ENCODE data around the gene SLC37A2. TPM values are rescaled to one million over a fixed set of nuclear protein-coding genes. Genes with fewer than 3 reads are reported as not detected.
"Not testable (repeated sequence)": the region's sequence is repeated elsewhere in the genome, so short reads cannot be mapped to it uniquely, and the experiment has no call there.

Gene SLC37A2
- total RNA-seq, 1 experiment from 2014 or later, result 13.8 TPM

DNA sequence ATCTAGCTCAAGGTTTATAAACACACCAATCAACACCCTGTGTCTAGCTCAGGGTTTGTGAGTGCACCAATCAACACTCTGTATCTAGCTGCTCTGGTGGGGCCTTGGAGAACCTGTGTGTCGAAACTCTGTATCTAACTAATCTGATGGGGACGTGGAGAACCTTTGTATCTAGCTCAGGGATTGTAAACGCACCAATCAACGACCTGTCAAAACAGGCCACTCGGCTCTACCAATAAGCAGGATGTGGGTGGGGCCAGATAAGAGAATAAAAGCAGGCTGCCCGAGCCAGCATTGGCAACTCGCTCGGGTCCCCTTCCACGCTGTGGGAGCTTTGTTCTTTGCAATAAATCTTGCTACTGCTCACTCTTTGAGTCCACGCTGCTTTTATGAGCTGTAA, 27.0 kb downstream of the SLC37A2 start:
- H3K9me3 ChIP-seq; H3K9me3 Mint-ChIP-seq (ENCODE audit: unreplicated experiment); DNase-seq; H3K27me3 Mint-ChIP-seq (ENCODE audit: insufficient read depth, unreplicated experiment); H3K36me3 ChIP-seq (ENCODE audit: control insufficient read depth, insufficient read depth, low read length); H3K27ac Mint-ChIP-seq (ENCODE audit: unreplicated experiment); H3K4me3 Mint-ChIP-seq (ENCODE audit: unreplicated experiment); BruUV-seq (replicated peaks); H3K27me3 ChIP-seq (replicated peaks; ENCODE audit: control insufficient read depth, insufficient read depth, low read length); H3K4me3 ChIP-seq (ENCODE audit: low read depth, low read length); POLR2A ChIA-PET; H3K36me3 Mint-ChIP-seq (ENCODE audit: insufficient read depth, unreplicated experiment): not testable (repeated sequence)
- intact Hi-C loops (cut with micrococcal nuclease; ENCODE audit: unreplicated experiment), result loop anchor here (2.0 kb wide), 1 partner anchor 75 kb away; the partner anchor contains the start of gene PKNOX2
- peaks cover 18% of the 10 kb centered on the region for H3K4me1 Mint-ChIP-seq (ENCODE audit: low read depth, unreplicated experiment)
- H3K4me1 ChIP-seq, result peaks cover 19% of the 10 kb centered on the region
- CTCF ChIA-PET, result interaction anchor here (1.2 to 4.3 kb wide), 10 partner anchors 8 to 340 kb away, joined by 3 to 117 read pairs (median 9); no protein-coding TSS in a partner anchor

DNA sequence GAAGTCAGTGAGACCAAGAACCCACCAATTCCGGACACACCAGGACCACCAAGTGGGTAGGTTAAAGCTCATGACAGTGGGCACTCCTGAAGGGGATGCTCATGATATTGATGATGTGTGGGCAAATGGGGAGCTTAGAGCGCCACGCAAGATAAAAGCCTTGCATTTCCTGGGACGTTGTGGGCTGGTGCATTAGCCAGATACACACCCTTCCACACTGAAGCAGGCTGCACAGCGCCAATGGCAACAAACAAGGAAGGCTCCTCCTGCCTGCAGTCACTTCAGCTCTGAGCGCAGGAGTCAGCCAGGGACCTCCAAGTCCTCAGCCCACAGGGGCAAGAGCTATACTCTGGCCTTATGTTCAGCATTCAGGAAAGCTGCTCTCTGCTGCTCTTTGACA, 27.7 kb downstream of the SLC37A2 start:
- no peak for DNase-seq
- Mint-ChIP-seq H3K4me3 (ENCODE audit: unreplicated experiment) (no peak overlapping the region), H3K4me1 (ENCODE audit: low read depth, unreplicated experiment) (peaks cover 25% of the 10 kb centered on the region), H3K9me3 (ENCODE audit: unreplicated experiment) (no peaks in the 10 kb centered on the region), H3K36me3 (ENCODE audit: insufficient read depth, unreplicated experiment) (no peaks in the 10 kb centered on the region), H3K27ac (ENCODE audit: unreplicated experiment) (peak overlapping the region; percentile 48), H3K27me3 (ENCODE audit: insufficient read depth, unreplicated experiment) (no peaks in the 10 kb centered on the region)
- TF ChIP-seq, protein P1, sequence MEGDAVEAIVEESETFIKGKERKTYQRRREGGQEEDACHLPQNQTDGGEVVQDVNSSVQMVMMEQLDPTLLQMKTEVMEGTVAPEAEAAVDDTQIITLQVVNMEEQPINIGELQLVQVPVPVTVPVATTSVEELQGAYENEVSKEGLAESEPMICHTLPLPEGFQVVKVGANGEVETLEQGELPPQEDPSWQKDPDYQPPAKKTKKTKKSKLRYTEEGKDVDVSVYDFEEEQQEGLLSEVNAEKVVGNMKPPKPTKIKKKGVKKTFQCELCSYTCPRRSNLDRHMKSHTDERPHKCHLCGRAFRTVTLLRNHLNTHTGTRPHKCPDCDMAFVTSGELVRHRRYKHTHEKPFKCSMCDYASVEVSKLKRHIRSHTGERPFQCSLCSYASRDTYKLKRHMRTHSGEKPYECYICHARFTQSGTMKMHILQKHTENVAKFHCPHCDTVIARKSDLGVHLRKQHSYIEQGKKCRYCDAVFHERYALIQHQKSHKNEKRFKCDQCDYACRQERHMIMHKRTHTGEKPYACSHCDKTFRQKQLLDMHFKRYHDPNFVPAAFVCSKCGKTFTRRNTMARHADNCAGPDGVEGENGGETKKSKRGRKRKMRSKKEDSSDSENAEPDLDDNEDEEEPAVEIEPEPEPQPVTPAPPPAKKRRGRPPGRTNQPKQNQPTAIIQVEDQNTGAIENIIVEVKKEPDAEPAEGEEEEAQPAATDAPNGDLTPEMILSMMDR (IDR thresholded peaks at IDR 0.05; ENCODE audit: insufficient read depth in 1 of 2, low read depth in 1 of 2, low read length in 1 of 2, severe bottlenecking in 1 of 2, unreplicated experiment in 1 of 2), result no peak
- Histone ChIP-seq H3K27me3 (replicated peaks; ENCODE audit: control insufficient read depth, insufficient read depth, low read length) (no peaks in the 10 kb centered on the region), H3K9me3 (no peaks in the 10 kb centered on the region), H3K36me3 (ENCODE audit: control insufficient read depth, insufficient read depth, low read length) (no peaks in the 10 kb centered on the region; the same call in 1 of the 2 replicates), H3K4me3 (ENCODE audit: low read depth, low read length) (no peak overlapping the region), H3K4me1 (peaks cover 25% of the 10 kb centered on the region)
- ChIA-PET POLR2A (interaction anchor here (1.6 kb wide), 1 partner anchor 20 kb away, joined by 11 read pairs; the partner anchor contains the start of gene TMEM218), CTCF (interaction anchor here (0.7 to 4.3 kb wide), 34 partner anchors 9 to 343 kb away, joined by 3 to 117 read pairs (median 4); partner anchors contain the start of genes CCDC15, PKNOX2, SLC37A2 and TMEM218)
- BruUV-seq (replicated peaks), result TSS peak; percentile 72
- intact Hi-C loops (cut with micrococcal nuclease; ENCODE audit: unreplicated experiment), result loop anchor here (1.0 to 2.0 kb wide), 9 partner anchors 33 to 783 kb away; partner anchors contain the start of gene PKNOX2

DNA sequence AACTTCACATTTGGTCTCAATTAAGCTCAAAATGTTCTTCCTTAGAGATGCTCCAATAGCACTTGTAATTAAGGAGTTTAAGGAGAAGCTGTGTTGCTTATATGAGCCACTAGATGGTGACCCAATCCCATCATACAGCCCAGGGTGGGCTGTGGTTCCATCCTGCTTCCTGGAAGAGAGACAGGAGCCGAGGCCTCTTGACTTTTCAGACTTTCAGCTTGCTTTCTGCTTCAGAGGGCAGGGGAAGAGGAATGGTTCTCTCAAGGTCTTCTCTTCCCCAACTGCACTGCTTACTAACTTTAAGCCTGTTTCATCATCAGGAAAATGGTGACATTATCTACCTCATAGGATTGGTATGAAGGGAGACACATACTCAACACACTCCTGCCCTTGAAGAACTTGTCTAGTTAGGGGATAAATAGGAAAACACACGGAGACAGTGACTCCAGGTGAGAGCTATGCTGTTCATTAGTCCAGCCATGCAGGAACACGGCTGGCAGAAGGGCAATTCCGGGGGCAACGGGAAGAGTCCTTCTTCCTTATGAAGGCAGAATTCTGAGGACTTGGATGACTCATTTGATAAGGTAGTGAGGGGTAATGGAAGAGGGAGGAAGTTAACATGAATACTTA, 28.3 kb downstream of the SLC37A2 start:
- H3K9me3 Mint-ChIP-seq (ENCODE audit: unreplicated experiment), result no peaks in the 10 kb centered on the region
- H3K4me3 Mint-ChIP-seq (ENCODE audit: unreplicated experiment), result no peak overlapping the region
- no peaks in the 10 kb centered on the region for H3K27me3 Mint-ChIP-seq (ENCODE audit: insufficient read depth, unreplicated experiment)
- peaks cover 30% of the 10 kb centered on the region for H3K4me1 Mint-ChIP-seq (ENCODE audit: low read depth, unreplicated experiment)
- intact Hi-C loops (cut with micrococcal nuclease; ENCODE audit: unreplicated experiment), result loop anchor here (1.0 to 2.0 kb wide), 9 partner anchors 33 to 783 kb away; partner anchors contain the start of gene PKNOX2
- Histone ChIP-seq H3K4me3 (ENCODE audit: low read depth, low read length) (no peak overlapping the region), H3K9me3 (no peaks in the 10 kb centered on the region), H3K36me3 (ENCODE audit: control insufficient read depth, insufficient read depth, low read length) (no peaks in the 10 kb centered on the region; the same call in 1 of the 2 replicates), H3K27me3 (replicated peaks; ENCODE audit: control insufficient read depth, insufficient read depth, low read length) (no peaks in the 10 kb centered on the region), H3K4me1 (peaks cover 29% of the 10 kb centered on the region)
- TF ChIP-seq, protein P1 (IDR thresholded peaks at IDR 0.05; ENCODE audit: insufficient read depth in 1 of 2, low read depth in 1 of 2, low read length in 1 of 2, severe bottlenecking in 1 of 2, unreplicated experiment in 1 of 2), result peak; percentile 87 to 89
- peak overlapping the region; percentile 48 for H3K27ac Mint-ChIP-seq (ENCODE audit: unreplicated experiment)
- no TSS peak for BruUV-seq (replicated peaks)
- ChIA-PET CTCF (interaction anchor here (0.7 to 4.3 kb wide), 35 partner anchors 9 to 342 kb away, joined by 3 to 117 read pairs (median 4); partner anchors contain the start of genes CCDC15, PKNOX2, SLC37A2 and TMEM218), POLR2A (interaction anchor here (1.6 kb wide), 1 partner anchor 20 kb away, joined by 11 read pairs; the partner anchor contains the start of gene TMEM218)
- H3K36me3 Mint-ChIP-seq (ENCODE audit: insufficient read depth, unreplicated experiment), result peaks cover 5% of the 10 kb centered on the region
- DNase-seq, result peak; percentile 71 to 75
